GM19025 (cell line): ENCODE results near the gene PACRG.

Source experiments
- ATAC-seq: cut with Tn5 transposase; IDR thresholded peaks from one replicate; pipeline ENCODE4 v1.9.1; 2021; ENCODE audit warnings: mild to moderate bottlenecking, low read depth, moderate library complexity; ENCODE audit not compliant: unreplicated experiment

Gene PACRG

GRCh38 chr6:162773996-162774395 lies 46.2 kb downstream of the PACRG start:
- ATAC-seq = no peak

DNA sequence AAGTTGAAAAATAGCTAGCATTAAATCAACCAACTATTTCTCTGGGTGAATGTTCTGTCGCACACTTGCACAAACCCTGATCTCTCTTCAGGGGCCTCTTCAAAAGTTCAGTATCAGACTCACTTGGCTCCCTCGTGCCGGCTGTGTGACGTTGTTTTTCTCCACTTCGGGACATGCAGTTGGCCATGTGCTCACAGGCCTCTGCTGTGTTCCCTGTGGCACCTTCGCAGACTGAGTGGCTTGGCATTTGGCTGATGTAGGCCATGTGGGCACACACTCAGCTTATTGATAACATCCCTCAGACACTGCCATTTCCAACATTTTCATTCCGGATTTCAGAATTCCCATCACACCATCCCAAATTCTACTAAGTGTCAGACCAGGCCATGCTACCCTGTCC lies 49.3 kb downstream of the PACRG start:
- no peak for ATAC-seq

DNA sequence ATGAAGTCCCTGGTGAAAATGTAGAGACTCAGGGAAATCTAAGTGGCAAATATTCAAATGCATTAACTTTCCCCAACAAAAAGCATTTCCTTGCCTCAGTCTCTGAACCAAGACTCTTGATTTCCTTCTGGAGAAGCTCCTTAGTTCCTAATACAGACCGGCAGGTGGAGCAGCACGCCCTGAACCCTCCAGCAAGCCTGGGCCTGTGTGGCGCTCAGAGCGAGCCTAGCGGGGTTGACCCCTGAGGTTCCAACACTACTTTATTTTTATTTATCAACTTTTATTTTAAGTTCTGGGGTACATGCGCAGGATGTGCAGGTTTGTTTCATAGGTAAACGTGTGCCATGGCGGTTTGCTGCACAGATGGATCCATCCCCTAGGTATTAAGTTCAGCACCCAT lies 50.8 kb downstream of the PACRG start:
- no peak for ATAC-seq

GRCh38 chr6:162785632-162786242 lies 58.0 kb downstream of the PACRG start:
- no peak for ATAC-seq

DNA sequence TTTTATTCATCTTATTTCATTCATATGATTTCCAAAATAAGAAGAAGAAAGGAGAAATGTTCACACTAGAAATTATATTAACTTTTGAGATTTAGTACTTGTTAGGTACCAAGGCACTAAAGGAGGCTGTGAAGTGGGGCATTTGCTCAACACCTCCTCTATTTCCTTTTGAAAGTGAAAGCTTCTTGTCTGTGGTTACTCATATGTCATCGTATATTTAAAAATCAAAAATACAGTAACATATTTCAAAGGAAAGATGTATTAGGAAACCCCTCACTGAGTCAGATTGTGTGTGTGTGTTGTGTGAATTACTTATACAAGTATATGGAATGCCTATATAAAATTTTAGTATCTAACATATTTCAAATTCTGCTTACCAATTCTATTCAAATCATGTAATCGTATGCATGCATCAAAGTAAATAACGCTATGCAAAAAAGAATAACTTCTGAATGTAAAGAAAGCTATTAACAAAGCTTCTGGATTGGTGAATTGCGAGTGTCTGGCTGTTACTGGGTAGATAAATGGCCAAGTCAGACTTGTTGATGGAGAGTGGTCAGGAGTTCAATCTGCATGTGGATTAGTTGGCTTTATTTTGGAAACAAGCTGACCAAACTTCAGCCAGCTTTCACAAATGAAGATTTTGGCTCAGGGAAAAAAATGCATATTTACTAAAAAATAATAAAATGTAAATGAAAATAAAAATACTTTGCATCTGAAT lies 70.9 kb downstream of the PACRG start:
- no peak for ATAC-seq

GRCh38 chr6:162814426-162814973 lies 86.7 kb downstream of the PACRG start:
- no peak for ATAC-seq

- ATAC-seq = no peak
Measured at GRCh38 chr6:162817196-162817595, 89.4 kb downstream of the PACRG start.

DNA sequence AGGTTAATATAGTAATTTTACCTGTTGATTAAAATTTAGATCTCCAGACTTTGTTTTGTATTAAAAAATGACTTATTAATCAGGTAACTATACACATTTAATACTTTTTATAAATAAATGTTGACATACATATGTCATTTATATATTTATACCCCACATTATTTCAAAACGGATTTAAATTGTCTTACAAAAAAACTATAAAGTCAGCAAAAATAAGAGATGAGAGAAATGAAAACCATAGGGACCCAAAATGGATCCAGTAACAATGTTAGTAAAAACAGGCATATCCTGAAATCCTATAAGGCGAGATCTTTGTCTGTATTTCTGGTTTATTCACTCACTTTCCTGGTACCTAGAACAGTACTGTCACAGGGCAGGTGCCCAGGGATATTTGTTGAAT lies 91.5 kb downstream of the PACRG start:
- ATAC-seq = no peak

GRCh38 chr6:162821102-162821501 lies 93.3 kb downstream of the PACRG start:
- no peak for ATAC-seq

DNA sequence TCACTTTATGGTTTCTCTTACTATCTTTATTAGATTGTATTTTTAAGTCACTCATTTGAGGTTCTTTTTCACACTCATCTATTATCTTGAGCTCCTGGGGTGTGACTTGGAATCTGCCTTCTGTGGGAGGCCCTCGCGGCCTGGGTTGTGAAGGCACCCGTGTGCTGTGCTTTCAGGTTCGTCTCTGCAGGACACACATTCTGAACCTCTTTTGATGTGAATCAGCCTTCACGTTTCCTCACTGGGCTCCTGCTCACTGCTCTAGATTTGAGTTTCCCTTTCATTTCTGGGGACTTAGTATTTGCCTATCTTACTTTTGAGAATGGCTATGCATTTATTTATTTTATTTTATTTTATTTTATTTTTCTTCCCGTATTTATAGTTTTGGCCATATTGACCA lies 97.8 kb downstream of the PACRG start:
- no peak for ATAC-seq

- ATAC-seq = no peak
Measured at GRCh38 chr6:162829013-162829742, 101.4 kb downstream of the PACRG start.

DNA sequence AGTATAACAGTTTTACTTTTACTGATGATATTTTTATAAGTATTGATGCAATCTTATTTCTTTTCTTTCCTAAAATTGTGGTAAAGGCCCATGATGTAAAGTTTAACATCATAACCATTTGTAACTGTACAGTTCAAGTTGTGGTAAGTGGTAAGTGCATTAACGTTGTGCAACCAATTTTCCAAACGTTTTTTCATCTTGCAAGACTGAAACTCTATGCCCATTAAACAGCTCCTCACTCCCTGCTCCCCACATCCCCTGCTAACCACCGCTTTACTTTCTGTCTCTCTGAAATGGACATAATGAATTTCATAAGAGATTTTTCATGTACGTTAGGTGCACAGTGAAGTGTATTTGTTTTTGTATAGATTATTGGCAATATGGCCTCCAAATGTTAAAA lies 106.0 kb downstream of the PACRG start:
- no peak for ATAC-seq

GRCh38 chr6:162845972-162846371 lies 118.2 kb downstream of the PACRG start:
- no peak for ATAC-seq

DNA sequence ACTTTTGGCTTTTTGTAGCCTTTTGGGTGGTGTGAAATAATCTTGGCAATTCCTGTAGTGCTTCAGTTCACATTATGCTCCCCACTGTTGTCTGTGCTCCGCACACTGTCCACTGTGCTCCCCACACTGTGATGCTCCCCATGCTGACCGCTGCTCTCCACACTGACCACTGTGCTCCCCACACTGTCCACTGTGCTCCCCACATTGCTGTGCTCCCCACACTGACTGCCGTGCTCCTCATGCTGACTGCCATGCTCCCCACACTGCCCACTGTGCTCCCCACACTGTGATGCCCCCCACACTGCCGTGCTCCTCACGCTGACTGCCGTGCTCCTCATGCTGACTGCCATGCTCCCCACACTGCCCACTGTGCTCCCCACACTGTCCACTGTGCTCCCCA lies 118.9 kb downstream of the PACRG start:
- ATAC-seq = no peak

- ATAC-seq = no peak
Measured at GRCh38 chr6:162849269-162849668, 121.5 kb downstream of the PACRG start.

- no peak for ATAC-seq
Measured at GRCh38 chr6:162852192-162852591, 124.4 kb downstream of the PACRG start.

GRCh38 chr6:162852840-162853577 lies 125.2 kb downstream of the PACRG start:
- no peak for ATAC-seq

GRCh38 chr6:162854228-162854627 lies 126.5 kb downstream of the PACRG start:
- ATAC-seq = no peak

- no peak for ATAC-seq
Measured at GRCh38 chr6:162854734-162855191, 127.0 kb downstream of the PACRG start.

- ATAC-seq = no peak
Measured at GRCh38 chr6:162856885-162857284, 129.1 kb downstream of the PACRG start.

DNA sequence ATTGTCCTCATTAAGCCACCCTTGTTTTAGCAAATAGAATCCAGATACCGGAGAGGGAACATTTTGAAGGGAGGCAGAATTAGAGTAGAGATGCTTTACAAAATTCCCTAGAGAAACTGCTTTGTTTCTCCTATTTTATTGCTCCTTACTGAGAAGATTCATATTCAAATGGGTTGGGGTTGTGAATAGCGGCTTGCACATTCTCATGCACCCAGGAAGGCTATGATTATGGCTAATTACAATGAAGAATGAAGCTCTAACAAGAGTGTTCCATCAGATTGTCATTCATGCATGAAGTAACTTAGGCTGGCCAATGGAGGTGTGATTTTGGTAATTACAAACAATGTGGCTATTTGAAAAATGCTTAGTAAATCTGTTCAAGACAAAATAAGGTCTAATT lies 129.6 kb downstream of the PACRG start:
- ATAC-seq = no peak
